Stimulated activated CD8-positive, alpha-beta memory T cell treated with anti-CD3 and anti-CD28 coated beads, Interleukin-12 subunit alpha, Interleukin-12 subunit beta, amount 100 ng/mL, for 24 hours (primary cell): ENCODE results near the gene DDC.

Experiments used
- DNase-seq: peaks from one replicate; pipeline ENCODE4 v3.0.0-alpha.2; 2020; ENCODE audit errors: extremely low read depth

Gene DDC

DNA sequence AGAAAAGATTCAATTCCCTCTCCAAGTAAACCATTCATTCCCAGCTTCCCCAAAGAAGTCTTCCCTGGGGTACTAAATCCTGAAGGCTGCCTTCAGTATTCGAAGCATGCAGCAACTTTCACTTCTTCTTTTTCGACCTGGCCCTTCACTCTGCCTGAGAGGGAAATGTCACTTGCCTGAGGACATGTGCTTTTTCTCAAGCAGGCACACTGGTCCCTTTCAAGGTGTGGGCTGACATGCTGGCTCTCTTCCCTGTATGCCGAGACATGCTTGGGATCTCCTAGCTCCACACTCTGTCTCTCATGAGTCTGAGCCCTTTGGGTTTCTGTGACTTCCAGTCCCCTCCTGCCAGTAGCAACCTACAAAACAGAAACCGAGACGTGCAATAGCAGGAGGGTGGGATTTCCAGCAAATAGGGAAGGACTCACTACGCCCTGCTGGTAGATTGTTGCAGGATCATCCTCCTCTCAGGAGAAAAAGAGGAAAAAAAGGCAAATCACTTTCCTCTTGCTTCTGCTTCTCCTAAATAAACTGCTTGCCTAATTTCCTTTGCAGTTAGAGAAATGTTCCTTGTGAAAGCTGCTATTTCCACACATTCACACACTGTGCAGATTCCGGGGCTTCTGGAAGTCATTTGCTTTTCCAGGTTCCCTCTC lies 148.6 kb downstream of the DDC start:
- no peak for DNase-seq

DNA sequence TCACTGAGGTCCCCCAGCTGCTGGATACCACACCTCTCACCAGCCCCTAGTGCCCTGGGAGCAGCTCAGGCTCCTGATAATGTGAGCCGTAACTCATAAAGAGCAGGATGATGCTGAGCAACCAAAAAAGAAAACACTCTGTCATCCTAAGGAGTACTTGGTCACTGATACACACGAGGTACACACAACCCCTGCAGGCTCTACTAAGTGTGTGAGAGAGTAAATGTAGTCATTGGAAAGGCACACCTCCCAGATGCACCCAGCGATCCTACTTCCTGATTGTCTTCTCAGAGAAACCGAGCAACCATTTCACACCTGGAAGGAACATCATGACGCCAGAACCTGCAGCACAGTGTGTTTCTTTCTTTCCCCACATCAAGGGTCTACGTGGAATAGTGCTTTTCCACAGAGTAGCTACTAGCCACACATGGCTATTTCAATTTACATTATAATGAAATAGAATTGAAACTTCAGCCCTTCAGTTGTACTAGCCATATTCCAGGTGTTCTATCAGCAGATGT lies 149.3 kb downstream of the DDC start:
- DNase-seq: no peak

DNA sequence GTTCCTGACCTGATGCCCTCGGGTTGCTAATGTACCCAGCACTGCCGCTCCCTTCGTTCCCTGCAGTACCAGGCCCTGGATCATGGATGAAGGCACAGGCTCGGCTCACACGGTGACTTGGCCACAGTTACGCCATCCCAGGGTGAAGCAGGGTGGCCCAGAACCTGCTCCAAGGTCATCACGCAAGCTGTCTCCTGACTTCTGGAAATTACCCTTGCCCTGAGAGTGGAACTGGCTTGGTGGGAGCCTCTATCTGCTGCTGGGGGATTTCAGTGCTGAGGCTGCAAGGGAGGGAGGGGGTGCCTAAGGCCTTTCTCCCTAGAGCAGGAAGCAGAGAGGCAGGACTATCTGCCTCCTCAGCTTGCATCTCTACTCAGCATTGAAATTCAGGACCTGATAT lies 151.6 kb downstream of the DDC start:
- no peak for DNase-seq

DNA sequence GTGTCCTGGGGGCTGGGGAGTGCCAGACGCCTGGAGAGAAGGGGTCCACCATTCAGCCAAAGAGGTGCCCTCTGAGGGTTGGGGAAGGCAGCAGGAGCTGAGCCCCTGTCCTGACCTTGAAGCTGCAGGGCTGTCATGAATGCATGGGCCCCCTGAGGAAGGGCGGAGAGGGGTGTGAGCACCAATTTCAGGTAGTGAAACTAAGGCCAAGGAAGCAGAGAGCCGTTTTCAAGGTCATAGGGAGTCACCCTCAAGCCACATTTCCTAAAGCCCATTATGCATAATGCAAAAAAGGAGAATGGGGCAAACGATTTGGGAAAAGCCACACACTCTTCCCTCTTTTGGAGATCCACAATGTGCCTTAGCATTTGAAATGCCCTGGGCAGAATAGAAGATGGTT lies 152.2 kb downstream of the DDC start:
- DNase-seq: no peak

DNA sequence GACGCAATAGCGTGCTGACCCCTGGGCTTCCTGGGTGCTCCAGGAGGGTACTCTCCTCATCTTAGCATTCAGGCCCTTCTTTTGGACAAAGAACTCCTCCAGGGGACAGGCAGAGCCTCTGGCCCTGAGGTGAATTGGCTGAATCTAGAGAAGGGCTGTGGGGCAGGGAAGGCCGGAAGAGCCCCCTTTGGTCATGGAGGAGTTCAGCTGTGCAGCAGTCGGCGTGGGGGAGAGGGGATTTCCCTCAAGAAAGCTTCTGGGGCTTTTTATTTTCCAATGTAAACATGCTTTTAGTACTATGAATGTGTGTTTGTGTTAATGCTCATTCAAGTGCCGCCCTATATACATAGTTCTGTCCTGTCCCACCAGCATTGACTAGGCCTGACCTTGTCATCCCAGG lies 153.9 kb downstream of the DDC start:
- DNase-seq: no peak

DNA sequence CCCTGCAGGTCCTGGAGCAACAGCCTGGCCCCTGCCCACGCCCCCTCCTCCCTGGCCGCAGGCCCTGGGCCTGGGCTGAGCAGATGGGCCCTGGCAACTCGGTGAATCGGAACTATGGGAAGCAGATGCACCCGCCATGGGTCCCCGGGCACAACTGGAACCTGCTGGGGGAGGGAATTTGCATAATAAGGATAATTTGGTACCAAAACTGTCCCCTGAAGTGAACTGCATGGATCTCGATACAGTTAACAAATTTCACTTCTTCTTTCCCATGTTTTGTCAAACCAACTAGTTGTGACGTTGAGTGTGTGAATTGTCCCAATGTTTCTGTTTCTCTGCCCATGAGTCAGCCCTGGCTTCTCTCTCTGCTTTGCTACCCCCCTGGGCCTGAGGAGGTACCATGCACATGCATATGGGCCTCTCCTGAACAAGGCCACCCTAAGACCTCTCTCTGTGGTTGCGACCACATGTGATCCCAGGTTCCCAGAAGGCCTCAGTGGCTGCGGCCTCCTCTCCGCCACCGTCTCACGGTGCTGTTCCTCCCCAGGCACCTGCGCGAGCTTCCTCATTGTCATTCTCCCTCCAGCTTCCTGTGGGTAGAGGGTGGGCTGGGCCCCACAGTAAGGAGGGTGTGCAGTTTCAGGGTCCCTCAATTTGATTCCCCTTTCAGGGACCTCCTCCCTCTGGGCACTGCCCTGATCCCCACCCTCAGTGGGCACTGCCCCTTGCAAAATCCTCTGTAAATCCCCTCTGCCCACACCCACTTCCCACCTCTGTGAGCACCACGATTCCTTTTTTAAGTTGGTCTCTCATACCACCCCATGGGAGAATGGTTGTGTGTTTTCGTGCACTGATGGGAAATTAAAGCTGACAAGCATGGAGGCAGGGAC lies 155.1 kb downstream of the DDC start:
- DNase-seq: no peak
